HEK293 (cell line): Measurements from ENCODE around the gene WWOX.

Experiments used
- CTCF ChIA-PET: fragments of 350-600 bp; formaldehyde crosslinking; extraction: SDS; loops from one replicate; lab custom pipeline; 2021; ENCODE audit warnings: antibody characterized with exemption; lab: Yijun Ruan, JAX
- POLR2A ChIA-PET: fragments of 300-600 bp; formaldehyde crosslinking; extraction: SDS; loops from one replicate; lab custom pipeline; 2020; ENCODE audit warnings: antibody characterized with exemption, inconsistent platforms; lab: Yijun Ruan, JAX
- H3K27ac ChIP-seq: fragments of 200-500 bp; sonication (Bioruptor generic); 2 replicates; pipeline ENCODE4 v1.5.1; 2014; ENCODE audit warnings: low read depth, low read length, control low read depth, inconsistent platforms; ENCODE audit errors: extremely low read depth
- H3K36me3 ChIP-seq, 2 experiments: fragments of 200-500 bp in 1 of 2; sonication (Bioruptor generic) in 1 of 2; 1 replicate in 1 of 2; 2 replicates in 1 of 2; pipeline ENCODE4 v1.5.1; 2014 to 2017; ENCODE audit warnings: inconsistent platforms in 2 of 2, low read length in 2 of 2; ENCODE audit not compliant: control insufficient read depth in 2 of 2, insufficient read depth in 1 of 2
- H3K4me1 ChIP-seq: fragments of 200-500 bp; sonication (Bioruptor generic); 2 replicates; pipeline ENCODE4 v1.5.1; 2014; ENCODE audit warnings: mild to moderate bottlenecking, low read length, inconsistent platforms; ENCODE audit not compliant: control insufficient read depth, insufficient read depth
- H3K4me3 ChIP-seq: 2 replicates; pipeline ENCODE4 v1.5.1; 2011; ENCODE audit warnings: low read depth, mild to moderate bottlenecking, control low read depth, low read length, moderate library complexity
- H3K9me3 ChIP-seq: fragments of 200-500 bp; sonication (Bioruptor generic); 2 replicates; pipeline ENCODE4 v1.5.1; 2014; ENCODE audit warnings: low read depth, low read length, inconsistent platforms; ENCODE audit not compliant: control insufficient read depth, insufficient read depth
- BCL11A ChIP-seq: fragments of 450-650 bp; formaldehyde crosslinking; IDR thresholded peaks from 2 replicates; pipeline ENCODE4 v1.5.1; 2016; ENCODE audit warnings: low read depth, missing biosample characterization, missing genetic modification characterization
- GFI1B ChIP-seq: fragments of 450-650 bp; formaldehyde crosslinking; IDR thresholded peaks from 2 replicates; pipeline ENCODE4 v1.5.1; 2016; ENCODE audit warnings: missing biosample characterization, missing genetic modification characterization
- GLI2 ChIP-seq: fragments of 450-650 bp; formaldehyde crosslinking; IDR thresholded peaks from 2 replicates; pipeline ENCODE4; 2017; ENCODE audit warnings: missing biosample characterization, missing genetic modification characterization, low read depth, borderline replicate concordance
- KLF7 ChIP-seq: fragments of 450-650 bp; formaldehyde crosslinking; IDR thresholded peaks from 2 replicates; pipeline ENCODE4 v1.5.1; 2016; ENCODE audit warnings: missing biosample characterization, missing genetic modification characterization, borderline replicate concordance
- RBAK ChIP-seq: fragments of 450-650 bp; formaldehyde crosslinking; IDR thresholded peaks from 2 replicates; pipeline ENCODE4 v1.5.1; 2016; ENCODE audit warnings: missing biosample characterization, missing genetic modification characterization
- SP3 ChIP-seq: fragments of 450-650 bp; formaldehyde crosslinking; IDR thresholded peaks from 2 replicates; pipeline ENCODE4 v1.5.1; 2016; ENCODE audit warnings: missing biosample characterization, missing genetic modification characterization
- ZBTB8A ChIP-seq: fragments of 450-650 bp; formaldehyde crosslinking; IDR thresholded peaks from 2 replicates; pipeline ENCODE4 v1.5.1; 2016; ENCODE audit warnings: missing biosample characterization, missing genetic modification characterization
- ZNF155 ChIP-seq: fragments of 450-650 bp; formaldehyde crosslinking; IDR thresholded peaks from 2 replicates; pipeline ENCODE4 v1.5.1; 2016; ENCODE audit warnings: missing biosample characterization, missing genetic modification characterization
- ZNF16 ChIP-seq: fragments of 450-650 bp; formaldehyde crosslinking; IDR thresholded peaks from 2 replicates; pipeline ENCODE4 v1.5.1; 2016; ENCODE audit warnings: low read depth, missing biosample characterization, missing genetic modification characterization
- ZNF169 ChIP-seq: fragments of 450-650 bp; formaldehyde crosslinking; IDR thresholded peaks from 2 replicates; pipeline ENCODE4 v1.5.1; 2016; ENCODE audit warnings: missing biosample characterization, missing genetic modification characterization
- ZNF18 ChIP-seq: fragments of 450-650 bp; formaldehyde crosslinking; IDR thresholded peaks from 2 replicates; pipeline ENCODE4 v1.5.1; 2016; ENCODE audit warnings: missing biosample characterization, missing genetic modification characterization
- ZNF394 ChIP-seq: fragments of 450-650 bp; formaldehyde crosslinking; IDR thresholded peaks from 2 replicates; pipeline ENCODE4 v1.5.1; 2016; ENCODE audit warnings: missing biosample characterization, missing genetic modification characterization, mild to moderate bottlenecking, moderate library complexity, borderline replicate concordance
- ZNF404 ChIP-seq: fragments of 450-650 bp; formaldehyde crosslinking; IDR thresholded peaks from 2 replicates; pipeline ENCODE4 v1.5.1; 2017; ENCODE audit warnings: missing biosample characterization, missing genetic modification characterization
- ZNF544 ChIP-seq: fragments of 450-650 bp; formaldehyde crosslinking; IDR thresholded peaks from 2 replicates; pipeline ENCODE4 v1.5.0; 2017; ENCODE audit warnings: missing biosample characterization, missing genetic modification characterization
- ZNF549 ChIP-seq: fragments of 450-650 bp; IDR thresholded peaks from 2 replicates; pipeline ENCODE4 v1.5.1; 2018; ENCODE audit warnings: missing biosample characterization, missing genetic modification characterization, mild to moderate bottlenecking, inconsistent platforms, moderate library complexity
- ZNF658 ChIP-seq: fragments of 450-650 bp; formaldehyde crosslinking; IDR thresholded peaks from 2 replicates; pipeline ENCODE4; 2016; ENCODE audit warnings: missing biosample characterization, missing genetic modification characterization
- ZNF660 ChIP-seq: fragments of 450-650 bp; IDR thresholded peaks from 2 replicates; pipeline ENCODE4 v1.5.1; 2018; ENCODE audit warnings: missing biosample characterization, mild to moderate bottlenecking, missing genetic modification characterization
- ZNF692 ChIP-seq: fragments of 450-650 bp; formaldehyde crosslinking; IDR thresholded peaks from 2 replicates; pipeline ENCODE4 v1.5.1; 2016; ENCODE audit warnings: missing biosample characterization, missing genetic modification characterization
- ZNF777 ChIP-seq: fragments of 450-650 bp; formaldehyde crosslinking; IDR thresholded peaks from 2 replicates; pipeline ENCODE4 v1.5.1; 2017; ENCODE audit warnings: missing biosample characterization, missing genetic modification characterization, borderline replicate concordance
- ZSCAN23 ChIP-seq: fragments of 450-650 bp; formaldehyde crosslinking; IDR thresholded peaks from 2 replicates; pipeline ENCODE4 v1.5.1; 2016; ENCODE audit warnings: missing biosample characterization, missing genetic modification characterization
- TF ChIP-seq, protein P1 (sequence below): fragments of 450-650 bp; formaldehyde crosslinking; IDR thresholded peaks from 2 replicates; pipeline ENCODE4 v1.5.1; 2016; ENCODE audit warnings: missing biosample characterization, missing genetic modification characterization
- TF ChIP-seq, protein P2 (sequence below): fragments of 450-650 bp; formaldehyde crosslinking; IDR thresholded peaks from 2 replicates; pipeline ENCODE4 v1.5.1; 2016; ENCODE audit warnings: missing biosample characterization, missing genetic modification characterization
- TF ChIP-seq, protein P3 (sequence below): fragments of 450-650 bp; formaldehyde crosslinking; IDR thresholded peaks from 2 replicates; pipeline ENCODE4 v1.5.1; 2017; ENCODE audit warnings: missing biosample characterization, missing genetic modification characterization
- TF ChIP-seq, protein P4 (sequence below): fragments of 450-650 bp; formaldehyde crosslinking; IDR thresholded peaks from 2 replicates; pipeline ENCODE4 v1.5.1; 2016; ENCODE audit warnings: missing biosample characterization, missing genetic modification characterization

The WWOX gene

DNA sequence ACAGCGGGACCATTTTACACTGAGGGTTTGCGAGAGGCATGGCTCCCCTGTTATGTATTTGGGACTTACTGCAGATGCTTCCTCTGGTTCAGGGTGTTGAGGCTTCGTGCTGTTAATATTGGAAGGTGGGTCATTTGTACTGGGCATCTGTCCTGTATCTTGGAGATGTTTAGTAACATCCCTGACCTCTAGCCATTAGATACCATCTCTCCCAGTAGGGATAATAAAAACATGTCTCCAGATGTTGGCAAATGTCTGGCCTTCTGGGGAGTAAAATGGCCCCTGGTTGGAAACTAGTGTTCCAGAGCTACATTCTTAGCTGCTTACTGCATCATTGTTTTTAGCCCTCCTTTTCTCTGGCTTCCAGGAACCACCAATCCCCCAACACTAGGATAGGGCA, 388.0 kb downstream of the WWOX start:
- POLR2A ChIA-PET: no interaction called here
- Histone ChIP-seq H3K4me3 (no peak overlapping the region), H3K4me1 (no peaks in the 10 kb centered on the region), H3K9me3 (no peaks in the 10 kb centered on the region), H3K27ac (no peak overlapping the region), H3K36me3 (no peaks in the 10 kb centered on the region)
- CTCF ChIA-PET: interaction anchor here (1.2 kb wide), 1 partner anchor 17 kb away, joined by 3 read pairs; no protein-coding TSS in a partner anchor
- TF ChIP-seq ZNF777 (tag by site-specific recombination): no peak

DNA sequence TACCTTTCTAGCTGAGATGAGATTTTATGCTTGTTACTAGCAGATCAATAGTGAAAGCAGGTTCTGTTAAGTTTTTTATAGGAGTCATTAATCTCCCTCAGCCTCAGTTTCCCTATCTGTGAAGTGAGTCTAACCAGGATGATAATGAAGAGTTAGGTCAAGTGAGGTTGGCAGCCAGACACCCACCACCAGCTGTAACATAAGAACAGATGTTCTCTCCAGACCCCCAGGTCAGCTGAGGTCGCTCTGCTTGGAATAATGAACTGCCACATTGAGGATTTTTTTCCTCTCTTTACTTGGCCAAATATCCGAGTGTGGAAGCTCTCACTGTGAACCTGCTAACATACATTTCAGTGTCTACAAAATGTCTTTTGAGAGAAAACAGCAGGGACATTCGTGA, 389.6 kb downstream of the WWOX start:
- Histone ChIP-seq H3K27ac (no peak overlapping the region), H3K36me3 (no peaks in the 10 kb centered on the region), H3K4me1 (no peaks in the 10 kb centered on the region), H3K9me3 (no peaks in the 10 kb centered on the region), H3K4me3 (no peak overlapping the region)
- TF ChIP-seq BCL11A (no peak), ZNF549 (no peak), SP3 (tag by site-specific recombination) (no peak), KLF7 (tag by site-specific recombination) (no peak), ZNF169 (tag by site-specific recombination) (no peak), ZNF544 (tag by site-specific recombination) (no peak), GLI2 (no peak), RBAK (no peak), ZBTB8A (no peak), ZNF394 (tag by site-specific recombination) (no peak), ZNF658 (tag by site-specific recombination) (no peak), ZNF692 (tag by site-specific recombination) (no peak), ZNF16 (tag by site-specific recombination) (no peak)
- TF ChIP-seq, protein P1, sequence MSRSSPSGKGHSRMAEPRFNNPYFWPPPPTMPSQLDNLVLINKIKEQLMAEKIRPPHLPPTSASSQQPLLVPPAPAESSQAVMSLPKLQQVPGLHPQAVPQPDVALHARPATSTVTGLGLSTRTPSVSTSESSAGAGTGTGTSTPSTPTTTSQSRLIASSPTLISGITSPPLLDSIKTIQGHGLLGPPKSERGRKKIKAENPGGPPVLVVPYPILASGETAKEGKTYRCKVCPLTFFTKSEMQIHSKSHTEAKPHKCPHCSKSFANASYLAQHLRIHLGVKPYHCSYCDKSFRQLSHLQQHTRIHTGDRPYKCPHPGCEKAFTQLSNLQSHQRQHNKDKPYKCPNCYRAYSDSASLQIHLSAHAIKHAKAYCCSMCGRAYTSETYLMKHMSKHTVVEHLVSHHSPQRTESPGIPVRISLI (tag by site-specific recombination): no peak
- TF ChIP-seq, protein P2, sequence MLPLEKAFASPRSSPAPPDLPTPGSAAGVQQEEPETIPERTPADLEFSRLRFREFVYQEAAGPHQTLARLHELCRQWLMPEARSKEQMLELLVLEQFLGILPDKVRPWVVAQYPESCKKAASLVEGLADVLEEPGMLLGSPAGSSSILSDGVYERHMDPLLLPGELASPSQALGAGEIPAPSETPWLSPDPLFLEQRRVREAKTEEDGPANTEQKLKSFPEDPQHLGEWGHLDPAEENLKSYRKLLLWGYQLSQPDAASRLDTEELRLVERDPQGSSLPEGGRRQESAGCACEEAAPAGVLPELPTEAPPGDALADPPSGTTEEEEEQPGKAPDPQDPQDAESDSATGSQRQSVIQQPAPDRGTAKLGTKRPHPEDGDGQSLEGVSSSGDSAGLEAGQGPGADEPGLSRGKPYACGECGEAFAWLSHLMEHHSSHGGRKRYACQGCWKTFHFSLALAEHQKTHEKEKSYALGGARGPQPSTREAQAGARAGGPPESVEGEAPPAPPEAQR (tag by site-specific recombination): no peak
- TF ChIP-seq, protein P3, sequence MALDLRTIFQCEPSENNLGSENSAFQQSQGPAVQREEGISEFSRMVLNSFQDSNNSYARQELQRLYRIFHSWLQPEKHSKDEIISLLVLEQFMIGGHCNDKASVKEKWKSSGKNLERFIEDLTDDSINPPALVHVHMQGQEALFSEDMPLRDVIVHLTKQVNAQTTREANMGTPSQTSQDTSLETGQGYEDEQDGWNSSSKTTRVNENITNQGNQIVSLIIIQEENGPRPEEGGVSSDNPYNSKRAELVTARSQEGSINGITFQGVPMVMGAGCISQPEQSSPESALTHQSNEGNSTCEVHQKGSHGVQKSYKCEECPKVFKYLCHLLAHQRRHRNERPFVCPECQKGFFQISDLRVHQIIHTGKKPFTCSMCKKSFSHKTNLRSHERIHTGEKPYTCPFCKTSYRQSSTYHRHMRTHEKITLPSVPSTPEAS (tag by site-specific recombination): no peak
- ChIA-PET CTCF (interaction anchor here (0.6 kb wide), 1 partner anchor 119 kb away, joined by 3 read pairs; no protein-coding TSS in a partner anchor), POLR2A (no interaction called here)

DNA sequence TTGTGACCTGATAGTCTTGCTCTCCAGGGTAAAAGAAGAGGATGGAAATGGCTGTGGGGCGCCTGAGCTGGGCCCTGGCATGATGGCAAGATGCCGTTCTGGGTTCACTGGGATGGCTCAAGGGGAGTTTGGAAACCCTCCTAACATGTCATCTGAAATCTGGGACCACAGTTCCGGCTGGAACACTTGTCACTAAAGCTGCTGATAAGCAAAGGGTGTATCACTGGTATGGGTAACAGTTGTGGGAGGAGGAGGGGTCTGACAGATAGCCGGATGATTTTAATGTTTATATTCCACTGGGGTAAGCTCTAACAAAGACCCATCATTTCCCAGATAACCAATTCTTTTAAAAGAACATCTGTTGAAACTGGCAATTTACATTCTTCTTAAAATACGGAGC, 390.2 kb downstream of the WWOX start:
- ChIA-PET CTCF (no interaction called here), POLR2A (no interaction called here)
- Histone ChIP-seq H3K36me3 (no peaks in the 10 kb centered on the region), H3K4me3 (no peak overlapping the region), H3K27ac (no peak overlapping the region), H3K9me3 (no peaks in the 10 kb centered on the region), H3K4me1 (no peaks in the 10 kb centered on the region)
- TF ChIP-seq ZNF660 (tag by site-specific recombination): no peak
- TF ChIP-seq ZNF155 (tag by site-specific recombination): no peak
- no peak for TF ChIP-seq ZNF404 (tag by site-specific recombination)
- TF ChIP-seq, protein P4, sequence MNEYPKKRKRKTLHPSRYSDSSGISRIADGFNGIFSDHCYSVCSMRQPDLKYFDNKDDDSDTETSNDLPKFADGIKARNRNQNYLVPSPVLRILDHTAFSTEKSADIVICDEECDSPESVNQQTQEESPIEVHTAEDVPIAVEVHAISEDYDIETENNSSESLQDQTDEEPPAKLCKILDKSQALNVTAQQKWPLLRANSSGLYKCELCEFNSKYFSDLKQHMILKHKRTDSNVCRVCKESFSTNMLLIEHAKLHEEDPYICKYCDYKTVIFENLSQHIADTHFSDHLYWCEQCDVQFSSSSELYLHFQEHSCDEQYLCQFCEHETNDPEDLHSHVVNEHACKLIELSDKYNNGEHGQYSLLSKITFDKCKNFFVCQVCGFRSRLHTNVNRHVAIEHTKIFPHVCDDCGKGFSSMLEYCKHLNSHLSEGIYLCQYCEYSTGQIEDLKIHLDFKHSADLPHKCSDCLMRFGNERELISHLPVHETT: no peak
- no peak for TF ChIP-seq ZNF18
- TF ChIP-seq ZSCAN23 (tag by site-specific recombination): no peak
- no peak for TF ChIP-seq GFI1B (tag by site-specific recombination)
